Panc1 (cell line): Measurements from ENCODE around the gene CENPU. TPM values are rescaled to one million over a fixed set of nuclear protein-coding genes. Genes with fewer than 3 reads are reported as not detected.

Experiments used
- ATAC-seq: fragments of 200-7000 bp; cut with Tn5 transposase; 2 replicates; pipeline ENCODE4 v1.9.1; 2020; ENCODE audit warnings: mild to moderate bottlenecking, moderate library complexity
- BruUV-seq: library from RNA; stranded (reverse); fragments of 400-500 nt; replicated peaks from 2 replicates; lab custom pipeline; 2021; lab: Mats Ljungman, UMichigan
- CTCF ChIA-PET: fragments of 300-600 bp; sonication (Branson Sonifier 250); formaldehyde crosslinking; loops from one replicate; lab custom pipeline; 2022; ENCODE audit warnings: antibody characterized with exemption; lab: Charles Lee
- POLR2A ChIA-PET: fragments of 300-600 bp; sonication (Branson Sonifier 250); formaldehyde crosslinking; loops from one replicate; lab custom pipeline; 2022; ENCODE audit warnings: antibody characterized with exemption; lab: Charles Lee
- DNase-seq: peaks from one replicate; pipeline ENCODE4 v3.0.0-alpha.2; 2010; ENCODE audit warnings: low read depth, low spot score
- H3K27ac ChIP-seq: 2 replicates; pipeline ENCODE4 v1.5.1; 2011; ENCODE audit warnings: mild to moderate bottlenecking, low read length, inconsistent platforms
- H3K27me3 ChIP-seq: fragments of 200-500 bp; sonication (Bioruptor generic); 2 replicates; pipeline ENCODE4 v1.6.0; 2014; ENCODE audit warnings: low read length, inconsistent platforms; ENCODE audit not compliant: control insufficient read depth, insufficient read depth
- H3K36me3 ChIP-seq: fragments of 200-500 bp; sonication (Bioruptor generic); 2 replicates; pipeline ENCODE4 v1.5.1; 2014; ENCODE audit warnings: inconsistent platforms, mild to moderate bottlenecking, low read length, moderate library complexity; ENCODE audit not compliant: control insufficient read depth, insufficient read depth
- H3K4me1 ChIP-seq: 2 replicates; pipeline ENCODE4 v1.5.1; 2011; ENCODE audit warnings: inconsistent platforms, mild to moderate bottlenecking, low read length, moderate library complexity; ENCODE audit not compliant: control insufficient read depth, insufficient read depth
- H3K4me3 ChIP-seq, 2 experiments: 2 replicates each; pipeline ENCODE4 v1.5.1; 2011 to 2012; ENCODE audit warnings: low read depth in 2 of 2, low read length in 2 of 2, mild to moderate bottlenecking in 2 of 2, inconsistent platforms in 1 of 2, moderate library complexity in 1 of 2
- H3K9me3 ChIP-seq: fragments of 200-500 bp; sonication (Bioruptor generic); 2 replicates; pipeline ENCODE4 v1.5.1; 2014; ENCODE audit warnings: low read depth, mild to moderate bottlenecking, inconsistent platforms, low read length, moderate library complexity; ENCODE audit not compliant: control insufficient read depth, insufficient read depth
- POLR2AphosphoS5 ChIP-seq: IDR thresholded peaks from 2 replicates; pipeline ENCODE4 v1.6.1; 2012; ENCODE audit warnings: mild to moderate bottlenecking, low read depth, low read length, moderate library complexity
- SIN3A ChIP-seq: IDR thresholded peaks from 2 replicates; pipeline ENCODE4 v1.6.1; 2012; ENCODE audit warnings: low read depth, mild to moderate bottlenecking, low read length, moderate library complexity, borderline replicate concordance; ENCODE audit not compliant: insufficient read depth
- TCF7L2 ChIP-seq: IDR thresholded peaks from 2 replicates; pipeline ENCODE4 v1.6.1; 2011; ENCODE audit warnings: mild to moderate bottlenecking, low read depth, low read length, inconsistent platforms
- in situ Hi-C: cut with HindIII; loops from 2 replicates; pipeline ENCODE4 v1.10.0; 2016; ENCODE audit warnings: low sequenced_read_pairs, low pct_unique_long_range_greater_than_20kb
- intact Hi-C: fragments of 100-400 bp; cut with micrococcal nuclease; formaldehyde crosslinking; loops from one replicate; pipeline ENCODE4 v1.10.0; 2022; ENCODE audit not compliant: unreplicated experiment
- total RNA-seq: library from RNA; stranded (reverse); gene quantifications from one replicate; pipeline ENCODE4 v1.2.1, GENCODE V29; 2021; ENCODE audit not compliant: unreplicated experiment
- TF ChIP-seq, protein P1 (sequence below): fragments of 450-650 bp; IDR thresholded peaks from 2 replicates; pipeline ENCODE4 v1.5.1; 2017; ENCODE audit warnings: mild to moderate bottlenecking
- TF ChIP-seq, protein P2 (sequence below), 2 experiments: IDR thresholded peaks; 2 replicates each; pipeline ENCODE4 v1.6.1; 2011 to 2012; ENCODE audit warnings: low read depth in 2 of 2, control low read depth in 1 of 2, low read length in 1 of 2, mild to moderate bottlenecking in 1 of 2, moderate library complexity in 1 of 2; ENCODE audit not compliant: insufficient read depth in 1 of 2

The CENPU gene
- total RNA-seq, 1 experiment from 2014 or later: 16.6 TPM

DNA sequence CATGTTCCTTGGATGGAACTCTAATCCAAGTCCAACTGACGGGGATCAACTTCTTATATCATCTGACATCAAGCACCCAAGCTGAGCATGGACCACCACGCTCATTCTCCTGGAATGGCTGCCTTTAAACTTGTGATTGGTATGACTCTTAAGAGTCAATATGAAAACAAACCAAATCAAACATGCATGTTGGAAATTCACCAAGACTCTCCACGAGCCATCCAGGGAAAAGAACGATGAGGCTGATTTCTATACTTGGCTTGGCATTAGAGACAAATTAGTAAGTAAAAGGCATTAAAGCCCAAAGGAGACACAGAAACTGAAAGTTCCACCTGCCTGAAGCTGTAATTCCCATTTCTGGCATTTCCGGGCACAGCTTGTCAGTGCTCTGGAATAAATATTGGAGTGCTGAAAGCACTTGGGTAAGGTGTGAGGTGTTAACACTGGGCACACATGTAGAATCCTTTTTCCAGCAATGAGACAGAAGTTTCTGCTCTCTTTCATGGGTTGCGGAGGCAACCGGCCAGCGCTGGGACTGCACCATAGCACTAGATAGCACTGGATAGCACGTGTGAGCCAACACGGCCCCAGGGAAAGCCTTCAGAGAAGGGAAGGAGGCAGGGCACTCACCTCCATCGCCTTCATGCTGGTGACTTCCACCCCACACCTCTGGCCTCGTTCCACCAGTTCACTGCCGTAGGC is 42.1 kb upstream of the CENPU start:
- Histone ChIP-seq H3K4me3 (no peak overlapping the region), H3K36me3 (no peaks in the 10 kb centered on the region), H3K27ac (no peak overlapping the region), H3K27me3 (no peaks in the 10 kb centered on the region), H3K4me1 (no peaks in the 10 kb centered on the region), H3K9me3 (no peaks in the 10 kb centered on the region)
- ATAC-seq: no peak
- POLR2A ChIA-PET: no interaction called here
- CTCF ChIA-PET: no interaction called here
- in situ Hi-C loops (no loop called here), intact Hi-C loops (no loop called here)
- TF ChIP-seq POLR2AphosphoS5 (no peak), TCF7L2 (no peak)
- TF ChIP-seq, protein P1, sequence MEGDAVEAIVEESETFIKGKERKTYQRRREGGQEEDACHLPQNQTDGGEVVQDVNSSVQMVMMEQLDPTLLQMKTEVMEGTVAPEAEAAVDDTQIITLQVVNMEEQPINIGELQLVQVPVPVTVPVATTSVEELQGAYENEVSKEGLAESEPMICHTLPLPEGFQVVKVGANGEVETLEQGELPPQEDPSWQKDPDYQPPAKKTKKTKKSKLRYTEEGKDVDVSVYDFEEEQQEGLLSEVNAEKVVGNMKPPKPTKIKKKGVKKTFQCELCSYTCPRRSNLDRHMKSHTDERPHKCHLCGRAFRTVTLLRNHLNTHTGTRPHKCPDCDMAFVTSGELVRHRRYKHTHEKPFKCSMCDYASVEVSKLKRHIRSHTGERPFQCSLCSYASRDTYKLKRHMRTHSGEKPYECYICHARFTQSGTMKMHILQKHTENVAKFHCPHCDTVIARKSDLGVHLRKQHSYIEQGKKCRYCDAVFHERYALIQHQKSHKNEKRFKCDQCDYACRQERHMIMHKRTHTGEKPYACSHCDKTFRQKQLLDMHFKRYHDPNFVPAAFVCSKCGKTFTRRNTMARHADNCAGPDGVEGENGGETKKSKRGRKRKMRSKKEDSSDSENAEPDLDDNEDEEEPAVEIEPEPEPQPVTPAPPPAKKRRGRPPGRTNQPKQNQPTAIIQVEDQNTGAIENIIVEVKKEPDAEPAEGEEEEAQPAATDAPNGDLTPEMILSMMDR: no peak
- no peak for DNase-seq
- no TSS peak for BruUV-seq

DNA sequence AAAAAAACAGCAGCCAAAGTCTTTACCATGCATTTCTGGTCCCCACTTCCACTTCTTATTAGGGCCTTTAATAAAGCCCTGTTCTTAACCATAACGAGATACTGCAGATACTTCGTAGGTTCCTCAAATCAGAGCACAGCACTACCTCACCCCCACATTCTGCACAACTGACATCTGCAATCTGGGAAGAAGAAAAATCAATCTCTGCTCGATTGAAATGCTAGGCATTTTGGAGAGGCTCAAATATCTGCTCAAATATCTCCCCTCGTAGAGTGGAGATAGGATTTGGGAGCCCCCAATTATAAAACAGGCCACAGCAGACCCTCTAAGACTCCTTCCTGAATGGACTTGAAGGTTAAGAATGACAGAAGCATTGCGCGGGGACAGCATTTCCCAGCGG is 40.3 kb upstream of the CENPU start:
- no peak overlapping the region for H3K4me3 ChIP-seq
- in situ Hi-C loops: no loop called here
- intact Hi-C loops: no loop called here
- no peaks in the 10 kb centered on the region for H3K4me1 ChIP-seq
- H3K27me3 ChIP-seq: no peaks in the 10 kb centered on the region
- ATAC-seq (no peak), DNase-seq (no peak)
- H3K36me3 ChIP-seq: no peaks in the 10 kb centered on the region
- no TSS peak for BruUV-seq
- no peak for TF ChIP-seq POLR2AphosphoS5
- TF ChIP-seq, protein P2, sequence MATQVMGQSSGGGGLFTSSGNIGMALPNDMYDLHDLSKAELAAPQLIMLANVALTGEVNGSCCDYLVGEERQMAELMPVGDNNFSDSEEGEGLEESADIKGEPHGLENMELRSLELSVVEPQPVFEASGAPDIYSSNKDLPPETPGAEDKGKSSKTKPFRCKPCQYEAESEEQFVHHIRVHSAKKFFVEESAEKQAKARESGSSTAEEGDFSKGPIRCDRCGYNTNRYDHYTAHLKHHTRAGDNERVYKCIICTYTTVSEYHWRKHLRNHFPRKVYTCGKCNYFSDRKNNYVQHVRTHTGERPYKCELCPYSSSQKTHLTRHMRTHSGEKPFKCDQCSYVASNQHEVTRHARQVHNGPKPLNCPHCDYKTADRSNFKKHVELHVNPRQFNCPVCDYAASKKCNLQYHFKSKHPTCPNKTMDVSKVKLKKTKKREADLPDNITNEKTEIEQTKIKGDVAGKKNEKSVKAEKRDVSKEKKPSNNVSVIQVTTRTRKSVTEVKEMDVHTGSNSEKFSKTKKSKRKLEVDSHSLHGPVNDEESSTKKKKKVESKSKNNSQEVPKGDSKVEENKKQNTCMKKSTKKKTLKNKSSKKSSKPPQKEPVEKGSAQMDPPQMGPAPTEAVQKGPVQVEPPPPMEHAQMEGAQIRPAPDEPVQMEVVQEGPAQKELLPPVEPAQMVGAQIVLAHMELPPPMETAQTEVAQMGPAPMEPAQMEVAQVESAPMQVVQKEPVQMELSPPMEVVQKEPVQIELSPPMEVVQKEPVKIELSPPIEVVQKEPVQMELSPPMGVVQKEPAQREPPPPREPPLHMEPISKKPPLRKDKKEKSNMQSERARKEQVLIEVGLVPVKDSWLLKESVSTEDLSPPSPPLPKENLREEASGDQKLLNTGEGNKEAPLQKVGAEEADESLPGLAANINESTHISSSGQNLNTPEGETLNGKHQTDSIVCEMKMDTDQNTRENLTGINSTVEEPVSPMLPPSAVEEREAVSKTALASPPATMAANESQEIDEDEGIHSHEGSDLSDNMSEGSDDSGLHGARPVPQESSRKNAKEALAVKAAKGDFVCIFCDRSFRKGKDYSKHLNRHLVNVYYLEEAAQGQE (IDR thresholded peaks at IDR 0.05; ENCODE audit: insufficient read depth in 1 of 2, low read depth in 2 of 2, low read length in 1 of 2): no peak
- TF ChIP-seq SIN3A: no peak
- TF ChIP-seq, protein P1: no peak
- no peak for TF ChIP-seq TCF7L2
- ChIA-PET CTCF (no interaction called here), POLR2A (no interaction called here)
- no peak overlapping the region for H3K27ac ChIP-seq
- no peaks in the 10 kb centered on the region for H3K9me3 ChIP-seq
